Activated T-helper 1 cell treated with anti-CD3 and anti-CD28 coated beads, Interleukin-12 subunit alpha, Interleukin-12 subunit beta, Interleukin-2, Interleukin-4 antibody, amounts not matched to agents 30 ng/mL and 10 ng/mL and 1 ng/mL, durations not matched to agents 14 hours and 24 hours and 36 hours (primary cell): Measurements from ENCODE around the gene OR2W1. TPM values are rescaled to one million over a fixed set of nuclear protein-coding genes. Genes with fewer than 3 reads are reported as not detected.

Source experiments
- DNase-seq: peaks from one replicate; pipeline ENCODE4 v3.0.0; 2021; ENCODE audit warnings: low spot score
- H3K27ac Mint-ChIP-seq: one replicate; pipeline ENCODE4 v1.8.0; 2021; ENCODE audit warnings: mild to moderate bottlenecking, mixed read lengths
- H3K27me3 Mint-ChIP-seq: one replicate; pipeline ENCODE4 v1.8.0; 2022; ENCODE audit warnings: mild to moderate bottlenecking, moderate library complexity, mixed read lengths; ENCODE audit not compliant: insufficient read depth
- H3K36me3 Mint-ChIP-seq: one replicate; pipeline ENCODE4 v1.8.0; 2021; ENCODE audit warnings: low read depth, mixed read lengths
- H3K4me1 Mint-ChIP-seq: one replicate; pipeline ENCODE4 v1.8.0; 2021; ENCODE audit warnings: low read depth, mixed read lengths
- H3K4me3 Mint-ChIP-seq: one replicate; pipeline ENCODE4 v1.8.0; 2021; ENCODE audit warnings: mild to moderate bottlenecking, moderate library complexity, mixed read lengths
- H3K9me3 Mint-ChIP-seq: one replicate; pipeline ENCODE4 v1.8.0; 2021; ENCODE audit warnings: mixed read lengths
- intact Hi-C: fragments of 100-400 bp; cut with micrococcal nuclease; formaldehyde crosslinking; loops from one replicate; pipeline ENCODE4 v1.15.1; 2024
- total RNA-seq: library from RNA; stranded (reverse); gene quantifications from 2 replicates; pipeline ENCODE4 v1.2.3, GENCODE V29; 2022

The OR2W1 gene
- total RNA-seq, 1 donor from 2014 or later = not detected

GRCh38 chr6:29017428-29017802, 27.6 kb downstream of the OR2W1 start:
- DNase-seq = no peak
- H3K4me1 Mint-ChIP-seq = peaks cover 18% of the 10 kb centered on the region
- H3K27ac Mint-ChIP-seq = no peak overlapping the region
- peaks cover 22% of the 10 kb centered on the region for H3K27me3 Mint-ChIP-seq
- intact Hi-C loops = loop anchor here (1.0 to 10.0 kb wide), 6 partner anchors 95 to 883 kb away; partner anchors contain the start of gene TRIM27
- H3K9me3 Mint-ChIP-seq = no peaks in the 10 kb centered on the region
- peak overlapping the region; percentile 87 for H3K4me3 Mint-ChIP-seq
- peaks cover 1% of the 10 kb centered on the region for H3K36me3 Mint-ChIP-seq

DNA sequence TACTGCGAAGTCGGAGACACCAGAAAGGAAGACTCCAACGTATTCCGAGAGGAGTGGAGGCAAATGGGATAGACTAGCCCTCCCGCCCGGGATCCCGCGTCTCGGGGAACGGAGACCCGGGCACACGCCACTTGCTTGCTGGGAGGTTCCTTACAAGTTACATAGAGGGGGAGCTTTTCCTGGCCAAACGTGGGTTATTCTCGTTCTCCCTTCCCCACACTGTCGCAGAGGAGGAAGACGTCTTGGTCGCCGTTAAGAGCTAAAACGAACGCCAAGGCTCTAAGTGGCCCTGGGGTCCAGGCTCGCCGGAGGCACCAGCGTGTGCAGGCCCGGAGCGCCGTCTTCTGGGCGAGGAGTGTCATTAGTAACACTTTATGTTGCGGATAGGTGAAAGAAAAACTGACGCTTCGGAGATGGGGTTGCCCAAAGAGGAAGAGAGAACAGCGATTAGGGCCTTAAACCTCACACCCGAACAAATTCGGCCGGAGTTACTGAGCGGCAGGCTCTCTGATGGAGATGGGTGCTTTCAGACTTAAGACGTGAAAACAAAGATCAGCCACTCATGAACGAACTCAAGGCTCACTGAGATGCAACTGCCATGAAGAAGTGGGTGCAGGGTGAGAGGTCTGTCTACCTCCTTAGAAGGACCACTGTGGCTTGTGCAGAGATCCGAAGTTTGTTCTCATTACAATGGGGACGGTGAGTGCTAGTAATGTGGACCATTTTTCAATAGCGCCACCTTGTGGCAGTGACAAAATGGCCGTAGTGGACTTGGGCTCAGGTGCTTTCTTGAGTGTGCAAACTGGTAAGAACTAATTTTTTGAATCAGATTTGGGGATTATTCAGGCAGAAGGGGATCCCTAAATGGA, 28.2 kb downstream of the OR2W1 start:
- Mint-ChIP-seq H3K27me3 (peaks cover 22% of the 10 kb centered on the region), H3K9me3 (no peaks in the 10 kb centered on the region), H3K4me3 (peak overlapping the region; percentile 87), H3K36me3 (no peaks in the 10 kb centered on the region), H3K27ac (peak overlapping the region; percentile 89), H3K4me1 (peaks cover 22% of the 10 kb centered on the region)
- intact Hi-C loops = loop anchor here (1.0 to 10.0 kb wide), 12 partner anchors 11 to 882 kb away; partner anchors contain the start of genes TRIM27 and ZNF311
- DNase-seq = peak; percentile 76

DNA sequence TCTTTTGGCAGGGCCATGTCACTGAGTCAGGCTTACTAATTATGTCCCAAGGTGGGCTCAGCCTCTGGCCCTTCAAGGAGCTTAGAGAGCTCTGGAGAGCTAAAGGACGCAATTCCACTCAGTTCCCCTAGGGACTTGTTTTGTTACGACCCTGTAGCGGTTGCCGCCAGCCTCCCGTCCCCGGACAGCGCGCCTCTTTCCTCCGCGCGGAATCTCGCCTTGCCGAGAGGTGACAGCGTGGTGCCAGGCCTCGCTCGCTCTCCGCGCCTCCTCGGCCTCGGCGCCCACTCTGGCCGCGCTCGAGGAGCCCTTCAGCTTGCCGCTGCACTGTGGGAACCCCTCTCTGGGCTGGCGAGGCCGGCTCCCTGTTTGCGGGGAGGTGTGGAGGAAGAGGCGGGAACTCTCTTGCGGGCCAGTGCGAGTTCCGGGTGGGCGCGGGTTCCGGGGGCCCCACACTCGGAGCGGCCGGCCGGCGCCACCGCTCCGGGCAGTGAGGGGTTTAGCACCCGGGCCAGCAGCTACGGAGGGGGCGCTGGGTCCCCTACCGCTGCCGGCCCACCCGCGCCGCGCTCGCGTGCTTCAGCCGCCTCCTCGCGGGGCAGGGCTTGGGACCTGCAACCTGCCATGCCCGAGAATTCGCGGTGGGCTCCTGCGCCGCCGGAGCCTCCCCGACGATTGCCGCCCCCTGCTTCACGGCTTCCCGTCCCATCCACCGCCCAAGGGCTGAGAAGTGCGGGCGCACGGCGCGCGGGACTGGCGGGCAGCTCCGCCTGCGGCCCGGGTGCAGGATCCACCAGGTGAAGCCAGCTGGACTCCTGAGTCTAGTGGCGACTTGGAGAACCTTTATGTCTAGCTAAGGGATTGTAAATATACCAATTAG, 30.0 kb downstream of the OR2W1 start:
- peaks cover 35% of the 10 kb centered on the region for H3K4me1 Mint-ChIP-seq
- no peaks in the 10 kb centered on the region for H3K9me3 Mint-ChIP-seq
- H3K4me3 Mint-ChIP-seq = peak overlapping the region; percentile 7
- intact Hi-C loops = loop anchor here (10.0 kb wide), 2 partner anchors 150 to 880 kb away; no protein-coding TSS in a partner anchor
- no peak for DNase-seq
- no peak overlapping the region for H3K27ac Mint-ChIP-seq
- no peaks in the 10 kb centered on the region for H3K36me3 Mint-ChIP-seq
- peaks cover 23% of the 10 kb centered on the region for H3K27me3 Mint-ChIP-seq

GRCh38 chr6:29011276-29011734, 33.7 kb downstream of the OR2W1 start:
- H3K27me3 Mint-ChIP-seq = peaks cover 14% of the 10 kb centered on the region
- peak overlapping the region; percentile 84 for H3K4me3 Mint-ChIP-seq
- peaks cover 1% of the 10 kb centered on the region for H3K36me3 Mint-ChIP-seq
- intact Hi-C loops = loop anchor here (10.0 kb wide), 2 partner anchors 147 to 877 kb away; no protein-coding TSS in a partner anchor
- peaks cover under 1% of the 10 kb centered on the region for H3K9me3 Mint-ChIP-seq
- peak; percentile 50 for DNase-seq
- peak overlapping the region; percentile 67 for H3K27ac Mint-ChIP-seq
- peaks cover 27% of the 10 kb centered on the region for H3K4me1 Mint-ChIP-seq

DNA sequence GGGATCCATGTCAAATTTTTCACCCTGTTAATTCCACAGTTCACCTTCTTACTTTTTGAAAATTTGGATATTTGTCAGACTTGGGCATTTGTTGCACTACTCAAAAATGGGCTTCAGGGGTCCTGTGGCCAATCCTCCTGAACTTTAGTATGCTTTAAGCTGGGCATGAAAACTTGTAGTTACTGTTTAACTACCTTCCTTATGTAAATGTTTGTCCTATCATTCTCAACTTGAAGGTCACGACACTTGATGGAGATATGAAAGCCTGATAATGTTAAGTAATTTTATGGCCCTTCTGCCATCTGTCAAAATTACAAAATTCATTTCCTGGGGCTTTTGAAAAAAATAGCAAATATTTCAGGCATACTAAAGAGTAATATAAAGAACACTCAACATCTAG, 35.6 kb downstream of the OR2W1 start:
- H3K9me3 Mint-ChIP-seq = peaks cover 15% of the 10 kb centered on the region
- peaks cover 40% of the 10 kb centered on the region for H3K4me1 Mint-ChIP-seq
- DNase-seq = no peak
- intact Hi-C loops = no loop called here
- peaks cover 17% of the 10 kb centered on the region for H3K27me3 Mint-ChIP-seq
- H3K4me3 Mint-ChIP-seq = no peak overlapping the region
- H3K27ac Mint-ChIP-seq = no peak overlapping the region
- H3K36me3 Mint-ChIP-seq = peaks cover 14% of the 10 kb centered on the region

GRCh38 chr6:29008089-29008488, 36.9 kb downstream of the OR2W1 start:
- intact Hi-C loops = no loop called here
- H3K4me1 Mint-ChIP-seq = peaks cover 40% of the 10 kb centered on the region
- H3K27me3 Mint-ChIP-seq = peaks cover 13% of the 10 kb centered on the region
- H3K27ac Mint-ChIP-seq = no peak overlapping the region
- peaks cover 15% of the 10 kb centered on the region for H3K9me3 Mint-ChIP-seq
- no peak overlapping the region for H3K4me3 Mint-ChIP-seq
- no peak for DNase-seq
- H3K36me3 Mint-ChIP-seq = peaks cover 17% of the 10 kb centered on the region

DNA sequence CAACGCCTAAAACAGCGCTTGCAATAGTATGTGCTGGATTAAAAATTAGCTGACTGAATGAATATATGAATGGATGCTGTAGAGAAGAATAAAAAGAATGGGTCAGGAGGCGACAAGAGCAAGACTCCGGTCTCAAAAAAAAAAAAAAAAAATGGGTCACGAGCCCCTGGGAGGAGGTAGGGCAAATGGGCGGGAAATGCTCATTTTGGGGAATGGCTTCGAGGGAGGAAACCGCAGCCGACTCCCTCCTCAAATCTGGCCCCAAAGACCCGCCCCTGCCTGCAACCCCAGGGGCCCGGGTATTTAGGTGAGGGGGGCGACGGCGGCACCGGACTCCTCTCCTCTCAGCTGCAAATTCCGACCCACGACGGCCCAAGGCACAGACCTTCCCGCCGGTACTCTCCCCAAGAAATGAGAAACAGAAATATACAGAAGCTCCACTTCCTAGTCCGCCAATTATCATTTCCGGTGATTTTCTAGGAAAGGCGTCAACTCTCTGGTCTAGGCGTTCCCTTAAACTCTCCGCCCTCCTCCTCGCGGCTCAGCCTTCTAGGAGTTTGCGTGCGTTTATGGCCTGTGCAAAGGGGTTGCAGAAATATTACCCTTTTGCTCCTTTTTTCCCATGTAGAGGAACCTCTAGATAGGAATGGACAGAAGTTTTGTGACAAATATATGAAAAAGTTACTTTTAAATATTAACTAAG, 39.6 kb downstream of the OR2W1 start, which contains the start of gene ZNF311:
ZNF311 (minus strand) TSS at position 133 of the 703 bp plus-strand sequence. CDS start 1,361 bp downstream, outside the sequence.
- Mint-ChIP-seq H3K27me3 (peaks cover 7% of the 10 kb centered on the region), H3K9me3 (peaks cover 15% of the 10 kb centered on the region), H3K36me3 (peaks cover 17% of the 10 kb centered on the region), H3K4me1 (peaks cover 25% of the 10 kb centered on the region), H3K4me3 (peak within 1 kb of the TSS; percentile 84), H3K27ac (peak within 1 kb of the TSS; percentile 59)
- peak; percentile 37 for DNase-seq
- intact Hi-C loops = loop anchor here (1.0 kb wide), 1 partner anchor 11 kb away; no protein-coding TSS in a partner anchor

GRCh38 chr6:28996844-28997510, 48.0 kb downstream of the OR2W1 start:
- H3K27ac Mint-ChIP-seq = no peak overlapping the region
- no peak overlapping the region for H3K4me3 Mint-ChIP-seq
- no peaks in the 10 kb centered on the region for H3K4me1 Mint-ChIP-seq
- H3K36me3 Mint-ChIP-seq = no peaks in the 10 kb centered on the region
- no peaks in the 10 kb centered on the region for H3K9me3 Mint-ChIP-seq
- no peak for DNase-seq
- peaks cover 13% of the 10 kb centered on the region for H3K27me3 Mint-ChIP-seq
- intact Hi-C loops = no loop called here

DNA sequence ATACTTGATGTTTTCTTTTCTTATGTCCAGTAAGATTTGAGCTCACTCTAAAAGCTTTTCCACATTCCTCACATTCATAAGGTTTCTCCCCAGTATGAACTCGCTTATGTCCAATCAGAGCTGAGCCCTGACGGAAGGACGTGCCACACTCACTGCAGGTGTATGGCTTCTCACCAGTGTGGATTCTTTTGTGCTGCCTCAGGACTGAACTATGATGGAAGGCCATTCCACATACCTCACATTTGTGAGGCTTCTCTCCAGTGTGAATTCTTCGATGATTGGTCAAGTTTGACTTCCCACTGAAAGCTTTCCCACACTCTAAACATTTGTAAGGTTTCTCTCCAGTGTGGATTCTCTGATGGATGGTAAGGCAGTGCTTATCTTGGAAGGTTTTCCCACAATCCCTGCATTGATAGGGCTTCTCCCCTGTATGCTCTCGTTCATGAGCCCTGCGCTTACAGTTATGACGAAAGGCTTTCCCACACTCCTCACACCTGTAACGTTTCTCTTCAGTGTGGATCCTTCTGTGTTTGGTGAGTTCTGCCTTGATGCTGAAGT, 49.8 kb downstream of the OR2W1 start:
- no peaks in the 10 kb centered on the region for H3K4me1 Mint-ChIP-seq
- H3K4me3 Mint-ChIP-seq = no peak overlapping the region
- DNase-seq = no peak
- H3K9me3 Mint-ChIP-seq = no peaks in the 10 kb centered on the region
- intact Hi-C loops = no loop called here
- H3K27me3 Mint-ChIP-seq = peaks cover 15% of the 10 kb centered on the region
- H3K36me3 Mint-ChIP-seq = no peaks in the 10 kb centered on the region
- no peak overlapping the region for H3K27ac Mint-ChIP-seq
